ENCODE measurements around the gene L3HYPDH.
A peak's percentile ranks its signal among the peaks of the same experiment; 100 is the strongest.
"Not testable (repeated sequence)": the region's sequence is repeated elsewhere in the genome, so short reads cannot be mapped to it uniquely, and the experiment has no call there.

L3HYPDH gene

GRCh38 chr14:59454139-59454538, 30.1 kb downstream of the L3HYPDH start:
- DNase-seq (ENCODE audit: low read depth), result peak; percentile 77
- H3K4me3 ChIP-seq (ENCODE audit: low read length), result no peak overlapping the region
- TF ChIP-seq CTCF (IDR thresholded peaks at IDR 0.05; ENCODE audit: insufficient read depth, low read depth, low read length, missing control alignments), result no peak

- DNase-seq (ENCODE audit: low read depth), result no peak
- TF ChIP-seq CTCF (IDR thresholded peaks at IDR 0.05; ENCODE audit: insufficient read depth, low read depth, low read length, missing control alignments), result no peak
- H3K4me3 ChIP-seq (ENCODE audit: low read length), result no peak overlapping the region
Measured at GRCh38 chr14:59451849-59452248, 32.4 kb downstream of the L3HYPDH start.

GRCh38 chr14:59450716-59451115, 33.5 kb downstream of the L3HYPDH start:
- no peak overlapping the region for H3K4me3 ChIP-seq (ENCODE audit: low read length)
- no peak for DNase-seq (ENCODE audit: low read depth)
- no peak for TF ChIP-seq CTCF (IDR thresholded peaks at IDR 0.05; ENCODE audit: insufficient read depth, low read depth, low read length, missing control alignments)

- DNase-seq (ENCODE audit: low read depth); H3K4me3 ChIP-seq (ENCODE audit: low read length): not testable (repeated sequence)
Measured at GRCh38 chr14:59448673-59449072, 35.5 kb downstream of the L3HYPDH start.

- peak; percentile 37 for DNase-seq (ENCODE audit: low read depth)
- no peak for TF ChIP-seq CTCF (IDR thresholded peaks at IDR 0.05; ENCODE audit: insufficient read depth, low read depth, low read length, missing control alignments)
- no peak overlapping the region for H3K4me3 ChIP-seq (ENCODE audit: low read length)
Measured at GRCh38 chr14:59439256-59439965, 44.8 kb downstream of the L3HYPDH start.

GRCh38 chr14:59438195-59438647, 46.0 kb downstream of the L3HYPDH start:
- TF ChIP-seq CTCF (IDR thresholded peaks at IDR 0.05; ENCODE audit: insufficient read depth, low read depth, low read length, missing control alignments), result no peak
- H3K4me3 ChIP-seq (ENCODE audit: low read length), result no peak overlapping the region
- peak; percentile 70 for DNase-seq (ENCODE audit: low read depth)

GRCh38 chr14:59435987-59436386, 48.2 kb downstream of the L3HYPDH start:
- H3K4me3 ChIP-seq (ENCODE audit: low read length), result no peak overlapping the region
- DNase-seq (ENCODE audit: low read depth), result no peak
- no peak for TF ChIP-seq CTCF (IDR thresholded peaks at IDR 0.05; ENCODE audit: insufficient read depth, low read depth, low read length, missing control alignments)
